Upper lobe of left lung (tissue), 6 donors: ENCODE data around the gene FREM1. TPM values are rescaled to one million over a fixed set of nuclear protein-coding genes. Genes with fewer than 3 reads are reported as not detected.

ENCODE experiments used
- ATAC-seq, 2 donors: fragments of 200-7000 bp; cut with Tn5 transposase; one replicate each; pipeline ENCODE4 v1.9.1; 2022; ENCODE audit warnings: mild to moderate bottlenecking in 2 of 2, moderate library complexity in 2 of 2; ENCODE audit not compliant: low FRiP score in 2 of 2
- DNase-seq, 2 donors: peaks; one replicate each; pipeline ENCODE4 v3.0.0-alpha.2; 2019 to 2020
- H3K27ac ChIP-seq, 4 donors: fragments of 200-600 bp; sonication (generic); one replicate each; pipeline ENCODE4 v1.5.1; 2016 to 2019
- H3K27me3 ChIP-seq, 4 donors: fragments of 200-600 bp; sonication (generic); one replicate each; pipeline ENCODE4 v1.5.1; 2017 to 2019
- H3K36me3 ChIP-seq, 4 donors: fragments of 200-600 bp; sonication (generic); one replicate each; pipeline ENCODE4 v1.5.1; 2016 to 2019
- H3K4me1 ChIP-seq, 4 donors: fragments of 200-600 bp; sonication (generic); one replicate each; pipeline ENCODE4 v1.5.1; 2018 to 2019
- H3K4me3 ChIP-seq, 4 donors: fragments of 200-600 bp; sonication (generic); one replicate each; pipeline ENCODE4 v1.5.1; 2017 to 2019; ENCODE audit warnings: mild to moderate bottlenecking in 2 of 4, moderate library complexity in 1 of 4
- H3K9me3 ChIP-seq, 4 donors: fragments of 200-600 bp; sonication (generic); one replicate each; pipeline ENCODE4 v1.5.1; 2018 to 2019
- CTCF ChIP-seq, 6 experiments: fragments of 450-650 bp in 4 of 6; fragments of 200-600 bp in 2 of 6; sonication (generic) in 2 of 6; IDR thresholded peaks; one replicate each; pipeline ENCODE4 v1.5.1; 2016 to 2019; ENCODE audit warnings: antibody characterized with exemption in 6 of 6
- EP300 ChIP-seq, 4 donors: sonication (generic); formaldehyde crosslinking; IDR thresholded peaks; one replicate each; pipeline ENCODE4 v1.5.1; 2017; ENCODE audit warnings: antibody characterized with exemption in 4 of 4, control low read depth in 2 of 4
- POLR2A ChIP-seq, 4 donors: fragments of 450-650 bp; IDR thresholded peaks; one replicate each; pipeline ENCODE4 v1.5.1; 2016 to 2017; ENCODE audit warnings: antibody characterized with exemption in 4 of 4, mild to moderate bottlenecking in 2 of 4
- POLR2AphosphoS5 ChIP-seq, 2 donors: sonication (generic); formaldehyde crosslinking; IDR thresholded peaks; one replicate each; pipeline ENCODE4 v1.5.1; 2017; ENCODE audit warnings: antibody characterized with exemption in 2 of 2
- WGBS, 2 donors: methylation state at CpG; one replicate each; pipeline ENCODE4 v1.1.5; 2017 to 2018; 5-methylcytosine and 5-hydroxymethylcytosine counted together
- total RNA-seq, 6 donors: library from RNA; depleted of rRNA in 4 of 6; stranded (reverse); fragments of >200 nt in 4 of 6; gene quantifications; one replicate each; pipeline versions ENCODE4 v1.1.0 to v1.2.1, GENCODE V29; 2016 to 2021
- donor health status: DM: no; HTN: no; CAD: no; lungs with moderate emphysema.
- donor health status: DM: no; HTN: yes; CAD: no; lungs with severe emphysema.

Gene FREM1
- total RNA-seq, 6 donors from 2014 or later: 1.1 to 6.3 (median 2.8) TPM

- Histone ChIP-seq H3K27me3 (no peaks in the 10 kb centered on the region), H3K4me3 (no peak overlapping the region), H3K27ac (no peak overlapping the region), H3K9me3 (no peaks in the 10 kb centered on the region), H3K4me1 (no peaks in the 10 kb centered on the region), H3K36me3 (no peaks in the 10 kb centered on the region)
- DNase-seq (no peak), ATAC-seq (no peak)
- 57 to 81% methylated on average over 1 of the region's 1 CpG for WGBS, 2 donors
- TF ChIP-seq POLR2A (IDR thresholded peaks at IDR 0.05) (no peak), EP300 (IDR thresholded peaks at IDR 0.05) (no peak), POLR2AphosphoS5 (IDR thresholded peaks at IDR 0.05) (no peak), CTCF (IDR thresholded peaks at IDR 0.05) (no peak)
Measured at GRCh38 chr9:14935964-14936363, 25.7 kb upstream of the FREM1 start.

- TF ChIP-seq CTCF (IDR thresholded peaks at IDR 0.05) (no peak), POLR2A (IDR thresholded peaks at IDR 0.05) (no peak)
- 81 to 85% methylated on average over 4 of the region's 4 CpGs for WGBS, 2 donors
- Histone ChIP-seq H3K4me3 (no peak overlapping the region), H3K36me3 (no peaks in the 10 kb centered on the region), H3K4me1 (no peaks in the 10 kb centered on the region), H3K27me3 (no peaks in the 10 kb centered on the region), H3K9me3 (no peaks in the 10 kb centered on the region), H3K27ac (no peak overlapping the region)
- ATAC-seq: no peak
- no peak for DNase-seq
Measured at GRCh38 chr9:14935106-14935751, 25.0 kb upstream of the FREM1 start.

DNA sequence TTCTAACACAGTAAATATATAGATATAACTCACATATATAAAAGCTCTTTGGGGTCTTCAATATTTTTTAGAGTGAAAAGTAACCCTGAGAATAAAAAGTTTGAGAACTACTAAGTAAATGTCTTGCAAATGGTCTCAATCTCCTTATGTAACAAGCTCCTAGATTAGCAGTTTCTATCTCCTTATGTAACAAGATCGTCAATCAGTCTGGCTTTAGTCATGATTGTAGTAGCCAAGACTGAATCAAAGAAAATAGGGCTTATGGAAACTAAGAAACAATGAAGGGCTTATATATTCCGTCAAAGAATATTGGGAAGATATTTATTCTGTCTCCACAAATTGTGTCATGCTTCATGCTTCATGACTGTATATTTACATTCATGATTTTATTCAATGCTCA lies 22.4 kb upstream of the FREM1 start:
- TF ChIP-seq EP300 (IDR thresholded peaks at IDR 0.05): no peak
- no peak for TF ChIP-seq POLR2AphosphoS5 (IDR thresholded peaks at IDR 0.05)
- no peak for TF ChIP-seq CTCF (IDR thresholded peaks at IDR 0.05)
- no peak for TF ChIP-seq POLR2A (IDR thresholded peaks at IDR 0.05)
- WGBS, 2 donors: 83% methylated on average over 2 of the region's 2 CpGs
- no peak overlapping the region for H3K4me3 ChIP-seq
- DNase-seq (no peak), ATAC-seq (no peak)
- H3K4me1 ChIP-seq: no peaks in the 10 kb centered on the region
- no peak overlapping the region for H3K27ac ChIP-seq
- no peaks in the 10 kb centered on the region for H3K9me3 ChIP-seq
- no peaks in the 10 kb centered on the region for H3K36me3 ChIP-seq
- H3K27me3 ChIP-seq: no peaks in the 10 kb centered on the region

DNA sequence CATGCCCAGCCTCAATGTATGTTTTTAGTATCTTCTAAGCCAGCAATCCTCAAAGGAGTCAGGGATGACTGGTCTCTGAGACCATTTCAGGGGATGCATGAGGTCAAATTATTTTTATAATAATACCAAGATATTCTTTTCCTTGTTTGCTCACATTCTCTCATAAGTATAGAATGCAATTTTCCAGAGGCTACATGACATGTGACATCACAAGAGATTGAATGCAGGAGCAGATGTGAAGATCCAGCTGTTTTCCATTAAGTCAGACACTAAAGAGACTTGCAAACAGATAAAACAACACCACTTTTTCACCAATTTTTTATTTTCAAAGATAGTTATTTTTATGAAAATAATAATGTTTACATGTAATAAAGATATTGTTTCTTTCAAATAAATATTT lies 22.0 kb upstream of the FREM1 start:
- ATAC-seq: peak in 1 of 2 donors; percentile 16
- no peaks in the 10 kb centered on the region for H3K9me3 ChIP-seq
- no peaks in the 10 kb centered on the region for H3K27me3 ChIP-seq
- DNase-seq: no peak
- H3K36me3 ChIP-seq: no peaks in the 10 kb centered on the region
- H3K27ac ChIP-seq: no peak overlapping the region
- no peaks in the 10 kb centered on the region for H3K4me1 ChIP-seq
- no peak for TF ChIP-seq CTCF (IDR thresholded peaks at IDR 0.05)
- no peak for TF ChIP-seq EP300 (IDR thresholded peaks at IDR 0.05)
- TF ChIP-seq POLR2AphosphoS5 (IDR thresholded peaks at IDR 0.05): no peak
- no peak for TF ChIP-seq POLR2A (IDR thresholded peaks at IDR 0.05)
- H3K4me3 ChIP-seq: no peak overlapping the region

DNA sequence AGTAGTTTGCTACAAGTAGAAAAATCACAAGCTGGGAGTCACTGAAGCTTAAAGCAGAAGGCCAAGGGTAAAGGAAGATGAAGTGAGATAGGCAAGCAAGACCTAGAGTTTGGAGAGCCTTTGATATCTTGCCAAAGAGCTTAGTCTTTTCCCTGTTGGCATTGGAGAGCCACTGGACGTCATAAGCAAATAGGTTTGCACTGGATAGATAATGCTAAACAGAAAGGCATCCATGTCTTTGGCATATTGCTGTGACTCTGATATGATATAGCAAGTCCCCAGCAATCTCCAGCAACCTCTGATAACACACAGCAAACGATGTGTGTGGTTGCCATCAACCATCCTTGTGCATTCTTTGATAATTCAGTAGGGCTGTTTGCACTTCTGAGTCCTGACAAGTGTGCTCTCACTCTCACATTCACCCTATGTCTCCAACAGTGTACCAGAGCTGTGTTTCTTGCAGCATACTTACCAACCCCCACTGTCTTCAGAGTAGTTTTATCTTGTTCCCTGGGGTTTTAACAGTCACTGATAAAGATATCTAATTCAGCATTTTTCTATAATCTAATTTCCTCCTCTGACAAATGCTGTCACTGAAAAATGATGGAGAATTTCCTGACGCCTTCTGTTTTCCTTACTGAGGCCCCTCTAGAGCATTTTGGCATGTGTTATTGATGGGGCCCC lies 16.9 kb upstream of the FREM1 start:
- WGBS, 2 donors: 33 to 35% methylated on average over 3 of the region's 3 CpGs
- Histone ChIP-seq H3K36me3 (no peaks in the 10 kb centered on the region), H3K9me3 (no peaks in the 10 kb centered on the region), H3K4me1 (no peaks in the 10 kb centered on the region), H3K4me3 (no peak overlapping the region), H3K27me3 (no peaks in the 10 kb centered on the region), H3K27ac (no peak overlapping the region)
- DNase-seq: no peak
- ATAC-seq: no peak
- TF ChIP-seq POLR2AphosphoS5 (IDR thresholded peaks at IDR 0.05) (no peak), CTCF (IDR thresholded peaks at IDR 0.05) (no peak), EP300 (IDR thresholded peaks at IDR 0.05) (no peak), POLR2A (IDR thresholded peaks at IDR 0.05) (no peak)
